ENCODE data around the gene BNC2.

Gene BNC2

GRCh38 chr9:16867576-16868311 is 2.7 kb downstream of the BNC2 start:
- H3K4me3 ChIP-seq (ENCODE audit: low read depth, low read length, poor library complexity, severe bottlenecking) = no peak overlapping the region
- H3K4me2 ChIP-seq (ENCODE audit: low read length) = no peak overlapping the region
- no peaks in the 10 kb centered on the region for H3K9me2 ChIP-seq (ENCODE audit: low read depth, low read length)
- H3K9me3 ChIP-seq (ENCODE audit: low read length) = no peaks in the 10 kb centered on the region
- no peaks in the 10 kb centered on the region for H3K27me3 ChIP-seq (ENCODE audit: insufficient read depth, low read length)
- H3F3A ChIP-seq (ENCODE audit: insufficient read depth, low read length) = no peaks in the 10 kb centered on the region
- H3K4me1 ChIP-seq (ENCODE audit: insufficient read depth, low read length, severe bottlenecking) = no peaks in the 10 kb centered on the region
- H3K36me3 ChIP-seq (ENCODE audit: insufficient read depth, low read length) = no peaks in the 10 kb centered on the region
- H4K20me1 ChIP-seq (ENCODE audit: insufficient read depth, low read length) = no peaks in the 10 kb centered on the region
- H2AFZ ChIP-seq (ENCODE audit: low read length) = no peak overlapping the region
- TF ChIP-seq EZH2 (IDR thresholded peaks at IDR 0.05; ENCODE audit: borderline replicate concordance, low read length) (no peak), CTCF (IDR thresholded peaks at IDR 0.05; ENCODE audit: low read length) (no peak)
- H3K27ac ChIP-seq (ENCODE audit: low read depth, low read length, poor library complexity, severe bottlenecking) = no peak overlapping the region
- no peaks in the 10 kb centered on the region for H3K79me2 ChIP-seq (ENCODE audit: insufficient read depth, low read length)
- no peak overlapping the region for H3K9ac ChIP-seq (ENCODE audit: low read length)

GRCh38 chr9:16866587-16866986 is 3.9 kb downstream of the BNC2 start:
- Histone ChIP-seq H3K79me2 (ENCODE audit: insufficient read depth, low read length) (no peaks in the 10 kb centered on the region), H3K27ac (ENCODE audit: low read depth, low read length, poor library complexity, severe bottlenecking) (no peak overlapping the region)

GRCh38 chr9:16864649-16865434 is 5.6 kb downstream of the BNC2 start:
- Histone ChIP-seq H4K20me1 (ENCODE audit: insufficient read depth, low read length) (no peaks in the 10 kb centered on the region), H3F3A (ENCODE audit: insufficient read depth, low read length) (no peaks in the 10 kb centered on the region), H3K9me3 (ENCODE audit: low read length) (no peaks in the 10 kb centered on the region), H3K9ac (ENCODE audit: low read length) (no peak overlapping the region), H3K27me3 (ENCODE audit: insufficient read depth, low read length) (0 out of 2 replicates have a peak, but pooled peaks cover 3% of the 10 kb centered on the region), H2AFZ (ENCODE audit: low read length) (no peak overlapping the region), H3K36me3 (ENCODE audit: insufficient read depth, low read length) (no peaks in the 10 kb centered on the region), H3K27ac (ENCODE audit: low read depth, low read length, poor library complexity, severe bottlenecking) (no peak overlapping the region), H3K9me2 (ENCODE audit: low read depth, low read length) (no peaks in the 10 kb centered on the region), H3K4me3 (ENCODE audit: low read depth, low read length, poor library complexity, severe bottlenecking) (no peak overlapping the region), H3K79me2 (ENCODE audit: insufficient read depth, low read length) (no peaks in the 10 kb centered on the region), H3K4me1 (ENCODE audit: insufficient read depth, low read length, severe bottlenecking) (no peaks in the 10 kb centered on the region), H3K4me2 (ENCODE audit: low read length) (no peak overlapping the region)
- TF ChIP-seq EZH2 (IDR thresholded peaks at IDR 0.05; ENCODE audit: borderline replicate concordance, low read length) = no peak
- no peak for TF ChIP-seq CTCF (IDR thresholded peaks at IDR 0.05; ENCODE audit: low read length)

More at GRCh38 chr9:16866587-16866986, 3.9 kb downstream of the BNC2 start:
- no peak overlapping the region for H2AFZ ChIP-seq (ENCODE audit: low read length)
- TF ChIP-seq CTCF (IDR thresholded peaks at IDR 0.05; ENCODE audit: low read length) (no peak), EZH2 (IDR thresholded peaks at IDR 0.05; ENCODE audit: borderline replicate concordance, low read length) (no peak)
- H3K27me3 ChIP-seq (ENCODE audit: insufficient read depth, low read length) = 0 out of 2 replicates have a peak, but pooled peaks cover 3% of the 10 kb centered on the region
- H4K20me1 ChIP-seq (ENCODE audit: insufficient read depth, low read length) = no peaks in the 10 kb centered on the region
- H3K36me3 ChIP-seq (ENCODE audit: insufficient read depth, low read length) = no peaks in the 10 kb centered on the region
- H3K4me1 ChIP-seq (ENCODE audit: insufficient read depth, low read length, severe bottlenecking) = no peaks in the 10 kb centered on the region
- H3K9ac ChIP-seq (ENCODE audit: low read length) = no peak overlapping the region
- H3K9me3 ChIP-seq (ENCODE audit: low read length) = no peaks in the 10 kb centered on the region
- H3K4me2 ChIP-seq (ENCODE audit: low read length) = no peak overlapping the region
- H3F3A ChIP-seq (ENCODE audit: insufficient read depth, low read length) = no peaks in the 10 kb centered on the region
- H3K4me3 ChIP-seq (ENCODE audit: low read depth, low read length, poor library complexity, severe bottlenecking) = no peak overlapping the region
- H3K9me2 ChIP-seq (ENCODE audit: low read depth, low read length) = no peaks in the 10 kb centered on the region
